Mesenteric fat pad (tissue), 1 donor: ENCODE data around the gene INTS15. TPM values are rescaled to one million over a fixed set of nuclear protein-coding genes. Genes with fewer than 3 reads are reported as not detected.

Experiments used
- DNase-seq: peaks from one replicate; pipeline ENCODE4 v3.0.0-alpha.2; 2020; ENCODE audit warnings: low spot score
- total RNA-seq: library from RNA; stranded (reverse); fragmentation: NEBNext Ultra II Directional; extraction: Animal tissue kit (Norgen Biotek cat#: 25700); gene quantifications from one replicate; pipeline ENCODE4 v1.2.1, GENCODE V29; 2021
- donor health status: DM: yes; HTN: yes; CAD: no.

INTS15 gene
- total RNA-seq, 1 donor from 2014 or later, result 26.2 TPM

- DNase-seq, result no peak
Observed at GRCh38 chr7:6642239-6642839, 52.5 kb downstream of the INTS15 start.

- DNase-seq, result no peak
Observed at GRCh38 chr7:6642861-6643640, 53.2 kb downstream of the INTS15 start.

GRCh38 chr7:6643915-6644625 lies 54.2 kb downstream of the INTS15 start:
- DNase-seq, result no peak

- DNase-seq, result no peak
Observed at GRCh38 chr7:6644728-6645127, 54.9 kb downstream of the INTS15 start.

GRCh38 chr7:6646465-6646864 lies 56.6 kb downstream of the INTS15 start:
- no peak for DNase-seq

GRCh38 chr7:6647080-6647479 lies 57.3 kb downstream of the INTS15 start:
- no peak for DNase-seq

- no peak for DNase-seq
Observed at GRCh38 chr7:6647541-6647940, 57.7 kb downstream of the INTS15 start.

GRCh38 chr7:6648066-6648814 lies 58.4 kb downstream of the INTS15 start:
- no peak for DNase-seq

GRCh38 chr7:6648815-6649104 lies 58.9 kb downstream of the INTS15 start:
- DNase-seq, result no peak

GRCh38 chr7:6649241-6649961 lies 59.6 kb downstream of the INTS15 start:
- DNase-seq, result no peak

- DNase-seq, result no peak
Observed at GRCh38 chr7:6650086-6650485, 60.3 kb downstream of the INTS15 start.

GRCh38 chr7:6650521-6651011 lies 60.7 kb downstream of the INTS15 start:
- DNase-seq, result no peak

GRCh38 chr7:6651851-6652445 lies 62.1 kb downstream of the INTS15 start:
- DNase-seq, result peak; percentile 84

- peak; percentile 87 for DNase-seq
Observed at GRCh38 chr7:6652446-6653011, 62.7 kb downstream of the INTS15 start.

- peak; percentile 65 for DNase-seq
Observed at GRCh38 chr7:6653071-6654003, 63.5 kb downstream of the INTS15 start.

- DNase-seq, result peak; percentile 76
Observed at GRCh38 chr7:6654113-6654841, 64.5 kb downstream of the INTS15 start.

GRCh38 chr7:6654842-6655610 lies 65.2 kb downstream of the INTS15 start:
- DNase-seq, result peak; percentile 89
